ENCODE measurements around the gene SUV39H1. TPM values are rescaled to one million over a fixed set of nuclear protein-coding genes. Genes with fewer than 3 reads are reported as not detected.
A peak's percentile ranks its signal among the peaks of the same experiment; 100 is the strongest.

The SUV39H1 gene
- total and polyA plus RNA-seq, 2 of the 8 experiments (the other 6 are each of a cell fraction or from before 2014, with no cell fraction given), result 14.8 to 27.8 TPM

GRCh38 chrX:48676106-48676892 is 20.2 kb upstream of the SUV39H1 start:
- Histone ChIP-seq H3K4ac (replicated peaks; ENCODE audit: insufficient read length, low read depth, low read length) (no peak overlapping the region), H3K4me2 (ENCODE audit: insufficient read depth in 1 of 2, low read depth in 2 of 2, low read length in 2 of 2) (peak overlapping the region; percentile 67 to 74), H3K27ac (ENCODE audit: low read depth, low read length) (peak overlapping the region; percentile 67; the same call in 1 of the 2 replicates), H3K36me3 (ENCODE audit: control insufficient read depth in 2 of 4, insufficient read depth in 4 of 4, low read length in 3 of 4) (no peaks in the 10 kb centered on the region), H3K14ac (ENCODE audit: insufficient read length) (no peak overlapping the region), H3K56ac (replicated peaks; ENCODE audit: insufficient read length, low read depth, low read length) (no peak overlapping the region), H2BK12ac (ENCODE audit: low read depth, low read length) (no peak overlapping the region), H3K79me1 (ENCODE audit: low read depth, low read length) (no peaks in the 10 kb centered on the region), H3K9ac (replicated peaks in 1 of 4; ENCODE audit: extremely low read depth in 1 of 4, low read depth in 3 of 4, low read length in 3 of 4) (peak overlapping the region in 3 of 4 experiments; percentile 58 to 69 (median 58); a peak in 5 of 7 replicates), H4K8ac (ENCODE audit: extremely low read depth, insufficient read depth, low read length) (no peak overlapping the region; the same call in 1 of the 2 replicates), H3K18ac (ENCODE audit: extremely low read depth, low read length) (peak overlapping the region; percentile 60; the same call in 1 of the 2 replicates), H3K79me2 (ENCODE audit: control insufficient read depth in 1 of 2, insufficient read depth in 2 of 2, low read length in 2 of 2) (no peaks in the 10 kb centered on the region), H4K5ac (ENCODE audit: insufficient read length, low read depth, low read length) (no peak overlapping the region), H2BK20ac (ENCODE audit: low read length) (no peak overlapping the region), H2BK5ac (ENCODE audit: low read depth, low read length) (peak overlapping the region; percentile 44; the same call in 1 of the 2 replicates), H2BK15ac (ENCODE audit: low read length) (no peak overlapping the region), H3K27me3 (replicated peaks in 1 of 4; ENCODE audit: control insufficient read depth in 3 of 4, extremely low read depth in 1 of 4, insufficient read depth in 3 of 4, low read length in 3 of 4) (no peaks in the 10 kb centered on the region), H3K4me1 (replicated peaks in 1 of 4; ENCODE audit: control insufficient read depth in 3 of 4, insufficient read depth in 4 of 4, low read length in 3 of 4) (peaks cover 0 to 3% (median 0%) of the 10 kb centered on the region in 4 experiments; a peak in 1 of 7 replicates), H2AK5ac (ENCODE audit: low read depth, low read length) (no peak overlapping the region), H3K23ac (ENCODE audit: insufficient read length) (no peak overlapping the region), H4K91ac (replicated peaks; ENCODE audit: insufficient read length, low read length) (peak overlapping the region; percentile 54), H3K9me3 (ENCODE audit: insufficient read depth in 2 of 2, low read depth in 1 of 2, low read length in 1 of 2) (no peaks in the 10 kb centered on the region), H2AFZ (ENCODE audit: low read length) (peak overlapping the region; percentile 85), H2BK120ac (replicated peaks; ENCODE audit: low read depth, low read length) (no peak overlapping the region), H3K23me2 (ENCODE audit: low read depth, low read length) (peaks cover 2% of the 10 kb centered on the region; the same call in 1 of the 2 replicates), H3K4me3 (ENCODE audit: extremely low read depth in 1 of 4, insufficient read depth in 2 of 4, low read depth in 3 of 4, low read length in 4 of 4) (peak overlapping the region; percentile 70 to 88 (median 78)), H4K20me1 (replicated peaks in 1 of 2; ENCODE audit: control insufficient read depth in 1 of 2, insufficient read depth in 2 of 2, low read length in 2 of 2) (no peaks in the 10 kb centered on the region)
- FAIRE-seq (no peak), DNase-seq (ENCODE audit: low read depth in 1 of 2, low spot score in 2 of 2) (peak; percentile 76 to 83)
- CTCF ChIA-PET (ENCODE audit: partially characterized antibody), result no interaction called here
- WGBS, 2 experiments (ENCODE audit: extremely low coverage in 1 of 2, insufficient coverage in 1 of 2, insufficient read length in 1 of 2, insufficient replicate concordance in 2 of 2, low coverage in 1 of 2, low lambda C conversion rate in 2 of 2, missing lambda C conversion rate in 1 of 2), result 0% methylated on average over 5 of the region's 67 CpGs; no CpG with 5 or more reads in 1 of the 2 experiments
- POLR2A ChIA-PET (ENCODE audit: partially characterized antibody), result interaction anchor here (0.6 to 2.3 kb wide), 5 partner anchors 12 to 1191 kb away, joined by 3 to 16 read pairs (median 3); partner anchors contain the start of gene SUV39H1
- TF ChIP-seq KDM4A (IDR thresholded peaks at IDR 0.05; ENCODE audit: low read depth, low read length, severe bottlenecking), result peak; percentile 58
- no peak for TF ChIP-seq KDM1A (IDR thresholded peaks at IDR 0.05; ENCODE audit: borderline replicate concordance, low read length)
- TF ChIP-seq TBP (IDR thresholded peaks at IDR 0.05; ENCODE audit: low read depth, low read length), result peak; percentile 52
- TF ChIP-seq TAF1 (IDR thresholded peaks at IDR 0.05; ENCODE audit: low read depth, low read length), result peak; percentile 54; the same call in 1 of the 2 replicates
- peak; percentile 38; the same call in 1 of the 2 replicates for TF ChIP-seq CHD2 (IDR thresholded peaks at IDR 0.05; ENCODE audit: low read length)
- peak in 1 of 2 experiments; percentile 63; a peak in 2 of 3 replicates for TF ChIP-seq POLR2A (IDR thresholded peaks at IDR 0.05; ENCODE audit: control extremely low read depth in 1 of 2, low read depth in 2 of 2, low read length in 2 of 2)
- no peak for TF ChIP-seq CEBPB (IDR thresholded peaks at IDR 0.05; ENCODE audit: low read depth, low read length)
- TF ChIP-seq CBX8 (IDR thresholded peaks at IDR 0.05; ENCODE audit: borderline replicate concordance, low read depth, low read length), result no peak
- TF ChIP-seq SP1 (IDR thresholded peaks at IDR 0.05; ENCODE audit: low read depth, low read length), result peak; percentile 50; the same call in 1 of the 2 replicates
- TF ChIP-seq PHF8 (conservative IDR thresholded peaks at IDR 0.05; ENCODE audit: low read depth, low read length), result peak; percentile 71
- peak; percentile 53; the same call in 1 of the 2 replicates for TF ChIP-seq POLR2AphosphoS5 (IDR thresholded peaks at IDR 0.05; ENCODE audit: low read depth, low read length)
- peak; percentile 27 for TF ChIP-seq TAF7 (optimal IDR thresholded peaks at IDR 0.05; ENCODE audit: borderline replicate concordance, low read depth, low read length)
- peak; percentile 39 for TF ChIP-seq ASH2L (IDR thresholded peaks at IDR 0.05; ENCODE audit: low read length)
